Measurements from ENCODE around the gene STXBP2.

GRCh38 chr19:7590256-7590655 is 46.7 kb upstream of the STXBP2 start:
- TF ChIP-seq EZH2phosphoT487 (IDR thresholded peaks at IDR 0.05; ENCODE audit: insufficient read depth, low read depth) (no peak), EZH2 (IDR thresholded peaks at IDR 0.05; ENCODE audit: insufficient read depth, poor library complexity, severe bottlenecking) (no peak)
